Measurements from ENCODE around the gene ZNF205.
A peak's percentile ranks its signal among the peaks of the same experiment; 100 is the strongest.

ZNF205 gene

GRCh38 chr16:3089717-3090592, 22.4 kb upstream of the ZNF205 start:
- 97% methylated on average over 81 of the region's 81 CpGs for WGBS
- no peak overlapping the region for H3K4ac ChIP-seq (ENCODE audit: low read depth in 1 of 2, low read length in 2 of 2)
- no peaks in the 10 kb centered on the region for H3K79me1 ChIP-seq (replicated peaks; ENCODE audit: low read length, poor library complexity, severe bottlenecking)
- peak overlapping the region; percentile 40 for H4K91ac ChIP-seq (ENCODE audit: low read length)
- H3K4me1 ChIP-seq (ENCODE audit: control insufficient read depth, insufficient read depth, low read depth, low read length), result peaks cover 11% of the 10 kb centered on the region
- no peak overlapping the region for H2BK15ac ChIP-seq (ENCODE audit: low read depth, poor library complexity, severe bottlenecking)
- no peak overlapping the region for H2BK5ac ChIP-seq (ENCODE audit: low read depth, low read length, poor library complexity, severe bottlenecking)
- no peak overlapping the region for H3K4me2 ChIP-seq (ENCODE audit: low read length, poor library complexity, severe bottlenecking)
- no peaks in the 10 kb centered on the region for H3K36me3 ChIP-seq (ENCODE audit: control insufficient read depth in 1 of 2, insufficient read depth in 2 of 2, low read depth in 1 of 2, low read length in 2 of 2)
- H3K23ac ChIP-seq (ENCODE audit: low read length in 2 of 2), result no peak overlapping the region
- no peak overlapping the region for H3K27ac ChIP-seq (ENCODE audit: low read length, poor library complexity, severe bottlenecking)
- no peak overlapping the region for H2BK120ac ChIP-seq (ENCODE audit: low read depth, low read length)
- H3K14ac ChIP-seq (ENCODE audit: low read length in 2 of 2), result no peak overlapping the region
- no peak overlapping the region for H3K18ac ChIP-seq (ENCODE audit: low read depth in 1 of 2, low read length in 2 of 2)
- H2AFZ ChIP-seq (ENCODE audit: low read depth, low read length), result no peak overlapping the region
- H3K27me3 ChIP-seq (ENCODE audit: control insufficient read depth in 1 of 2, insufficient read depth in 1 of 2, low read length in 2 of 2), result peaks cover 17 to 53% of the 10 kb centered on the region in 2 experiments
- H2AK5ac ChIP-seq (ENCODE audit: low read length, severe bottlenecking), result no peak overlapping the region
- H2BK12ac ChIP-seq (ENCODE audit: low read length in 2 of 2), result no peak overlapping the region
- no peak overlapping the region for H4K8ac ChIP-seq (ENCODE audit: low read length)
- no peaks in the 10 kb centered on the region for H3K9me3 ChIP-seq (ENCODE audit: control insufficient read depth, low read length)
- no peak overlapping the region for H3K9ac ChIP-seq (ENCODE audit: low read length)
- DNase-seq, result no peak
- no peak overlapping the region for H3K4me3 ChIP-seq (ENCODE audit: insufficient read depth in 1 of 2, low read depth in 1 of 2, low read length in 2 of 2)

GRCh38 chr16:3091551-3091950, 20.8 kb upstream of the ZNF205 start:
- DNase-seq, result no peak
- Histone ChIP-seq H2BK120ac (ENCODE audit: low read depth, low read length) (no peak overlapping the region), H2BK5ac (ENCODE audit: low read depth, low read length, poor library complexity, severe bottlenecking) (no peak overlapping the region), H3K4me2 (ENCODE audit: low read length, poor library complexity, severe bottlenecking) (no peak overlapping the region), H2AFZ (ENCODE audit: low read depth, low read length) (no peak overlapping the region), H3K4me3 (ENCODE audit: insufficient read depth in 1 of 2, low read depth in 1 of 2, low read length in 2 of 2) (no peak overlapping the region), H2BK12ac (ENCODE audit: low read length in 2 of 2) (no peak overlapping the region), H3K14ac (ENCODE audit: low read length in 2 of 2) (no peak overlapping the region), H3K27me3 (ENCODE audit: control insufficient read depth in 1 of 2, insufficient read depth in 1 of 2, low read length in 2 of 2) (peaks cover 14 to 45% of the 10 kb centered on the region in 2 experiments), H3K27ac (ENCODE audit: low read length, poor library complexity, severe bottlenecking) (no peak overlapping the region), H3K79me1 (replicated peaks; ENCODE audit: low read length, poor library complexity, severe bottlenecking) (no peaks in the 10 kb centered on the region), H3K36me3 (ENCODE audit: control insufficient read depth in 1 of 2, insufficient read depth in 2 of 2, low read depth in 1 of 2, low read length in 2 of 2) (no peaks in the 10 kb centered on the region), H3K23ac (ENCODE audit: low read length in 2 of 2) (no peak overlapping the region), H3K9ac (ENCODE audit: low read length) (no peak overlapping the region), H3K4me1 (ENCODE audit: control insufficient read depth, insufficient read depth, low read depth, low read length) (peaks cover 11% of the 10 kb centered on the region), H3K18ac (ENCODE audit: low read depth in 1 of 2, low read length in 2 of 2) (no peak overlapping the region), H4K8ac (ENCODE audit: low read length) (no peak overlapping the region), H3K9me3 (ENCODE audit: control insufficient read depth, low read length) (no peaks in the 10 kb centered on the region), H4K91ac (ENCODE audit: low read length) (peak overlapping the region; percentile 20), H3K4ac (ENCODE audit: low read depth in 1 of 2, low read length in 2 of 2) (no peak overlapping the region), H2BK15ac (ENCODE audit: low read depth, poor library complexity, severe bottlenecking) (no peak overlapping the region), H2AK5ac (ENCODE audit: low read length, severe bottlenecking) (no peak overlapping the region)
- WGBS, result 87% methylated on average over 8 of the region's 8 CpGs

GRCh38 chr16:3092501-3092941, 19.9 kb upstream of the ZNF205 start:
- no peak for DNase-seq
- H3K18ac ChIP-seq (ENCODE audit: low read depth in 1 of 2, low read length in 2 of 2), result no peak overlapping the region
- peaks cover 4% of the 10 kb centered on the region for H3K4me1 ChIP-seq (ENCODE audit: control insufficient read depth, insufficient read depth, low read depth, low read length)
- H2BK15ac ChIP-seq (ENCODE audit: low read depth, poor library complexity, severe bottlenecking), result peak overlapping the region; percentile 21
- H3K79me1 ChIP-seq (replicated peaks; ENCODE audit: low read length, poor library complexity, severe bottlenecking), result no peaks in the 10 kb centered on the region
- peaks cover 18 to 38% of the 10 kb centered on the region in 2 experiments for H3K27me3 ChIP-seq (ENCODE audit: control insufficient read depth in 1 of 2, insufficient read depth in 1 of 2, low read length in 2 of 2)
- no peak overlapping the region for H4K91ac ChIP-seq (ENCODE audit: low read length)
- WGBS, result 77% methylated on average over 20 of the region's 20 CpGs
- H2BK12ac ChIP-seq (ENCODE audit: low read length in 2 of 2), result no peak overlapping the region
- H2BK120ac ChIP-seq (ENCODE audit: low read depth, low read length), result no peak overlapping the region
- no peak overlapping the region for H3K14ac ChIP-seq (ENCODE audit: low read length in 2 of 2)
- no peak overlapping the region for H3K27ac ChIP-seq (ENCODE audit: low read length, poor library complexity, severe bottlenecking)
- H2AFZ ChIP-seq (ENCODE audit: low read depth, low read length), result no peak overlapping the region
- no peaks in the 10 kb centered on the region for H3K36me3 ChIP-seq (ENCODE audit: control insufficient read depth in 1 of 2, insufficient read depth in 2 of 2, low read depth in 1 of 2, low read length in 2 of 2)
- no peak overlapping the region for H4K8ac ChIP-seq (ENCODE audit: low read length)
- H3K9ac ChIP-seq (ENCODE audit: low read length), result no peak overlapping the region
- no peak overlapping the region for H3K4me2 ChIP-seq (ENCODE audit: low read length, poor library complexity, severe bottlenecking)
- H3K23ac ChIP-seq (ENCODE audit: low read length in 2 of 2), result no peak overlapping the region
- no peak overlapping the region for H2BK5ac ChIP-seq (ENCODE audit: low read depth, low read length, poor library complexity, severe bottlenecking)
- no peak overlapping the region for H3K4ac ChIP-seq (ENCODE audit: low read depth in 1 of 2, low read length in 2 of 2)
- H3K4me3 ChIP-seq (ENCODE audit: insufficient read depth in 1 of 2, low read depth in 1 of 2, low read length in 2 of 2), result no peak overlapping the region
- H3K9me3 ChIP-seq (ENCODE audit: control insufficient read depth, low read length), result no peaks in the 10 kb centered on the region
- no peak overlapping the region for H2AK5ac ChIP-seq (ENCODE audit: low read length, severe bottlenecking)

- WGBS, result 85% methylated on average over 21 of the region's 22 CpGs
- Histone ChIP-seq H2BK5ac (ENCODE audit: low read depth, low read length, poor library complexity, severe bottlenecking) (no peak overlapping the region), H3K14ac (ENCODE audit: low read length in 2 of 2) (no peak overlapping the region)
Measured at GRCh38 chr16:3094289-3095027, 17.9 kb upstream of the ZNF205 start.

More at GRCh38 chr16:3094289-3095027, 17.9 kb upstream of the ZNF205 start:
- Histone ChIP-seq H3K79me1 (replicated peaks; ENCODE audit: low read length, poor library complexity, severe bottlenecking) (no peaks in the 10 kb centered on the region), H2BK15ac (ENCODE audit: low read depth, poor library complexity, severe bottlenecking) (no peak overlapping the region), H3K27me3 (ENCODE audit: control insufficient read depth in 1 of 2, insufficient read depth in 1 of 2, low read length in 2 of 2) (peaks cover 37% of the 10 kb centered on the region in 2 experiments), H3K4me3 (ENCODE audit: insufficient read depth in 1 of 2, low read depth in 1 of 2, low read length in 2 of 2) (no peak overlapping the region), H3K27ac (ENCODE audit: low read length, poor library complexity, severe bottlenecking) (no peak overlapping the region), H3K36me3 (ENCODE audit: control insufficient read depth in 1 of 2, insufficient read depth in 2 of 2, low read depth in 1 of 2, low read length in 2 of 2) (no peaks in the 10 kb centered on the region), H3K9me3 (ENCODE audit: control insufficient read depth, low read length) (no peaks in the 10 kb centered on the region), H3K4me1 (ENCODE audit: control insufficient read depth, insufficient read depth, low read depth, low read length) (peaks cover 2% of the 10 kb centered on the region), H3K18ac (ENCODE audit: low read depth in 1 of 2, low read length in 2 of 2) (no peak overlapping the region), H2AK5ac (ENCODE audit: low read length, severe bottlenecking) (no peak overlapping the region), H3K4ac (ENCODE audit: low read depth in 1 of 2, low read length in 2 of 2) (no peak overlapping the region), H3K23ac (ENCODE audit: low read length in 2 of 2) (no peak overlapping the region), H3K9ac (ENCODE audit: low read length) (no peak overlapping the region), H4K8ac (ENCODE audit: low read length) (no peak overlapping the region), H3K4me2 (ENCODE audit: low read length, poor library complexity, severe bottlenecking) (no peak overlapping the region), H2BK12ac (ENCODE audit: low read length in 2 of 2) (no peak overlapping the region), H4K91ac (ENCODE audit: low read length) (no peak overlapping the region), H2BK120ac (ENCODE audit: low read depth, low read length) (no peak overlapping the region), H2AFZ (ENCODE audit: low read depth, low read length) (no peak overlapping the region)
- peak; percentile 47 for DNase-seq
